Stomach (tissue), 9 donors: Measurements from ENCODE around the gene CRADD. TPM values are rescaled to one million over a fixed set of nuclear protein-coding genes. Genes with fewer than 3 reads are reported as not detected.
A peak's percentile ranks its signal among the peaks of the same experiment; 100 is the strongest.

Source experiments
- DNase-seq, 2 donors: peaks; one replicate each; pipeline versions ENCODE4 v3.0.0 to v3.0.0-alpha.2; 2013 to 2019
- H3K27ac ChIP-seq, 5 donors: fragments of 200-600 bp in 4 of 5; sonication (generic) in 4 of 5; one replicate each; pipeline ENCODE4 v1.5.1; 2013 to 2019; ENCODE audit warnings: mild to moderate bottlenecking in 1 of 5, moderate library complexity in 1 of 5
- H3K27me3 ChIP-seq, 3 donors: fragments of 200-600 bp; sonication (generic); one replicate each; pipeline ENCODE4 v1.5.1; 2017 to 2019; ENCODE audit warnings: mixed run types in 1 of 3
- H3K36me3 ChIP-seq, 4 donors: fragments of 200-600 bp; sonication (generic); 1 replicate in 3 of 4; 2 replicates in 1 of 4; pipeline ENCODE4 v1.5.1; 2016 to 2019
- H3K4me1 ChIP-seq, 4 donors: fragments of 200-600 bp; sonication (generic); one replicate each; pipeline ENCODE4 v1.5.1; 2016 to 2019
- H3K4me3 ChIP-seq, 4 donors: fragments of 200-600 bp; sonication (generic) in 3 of 4; one replicate each; pipeline ENCODE4 v1.5.1; 2016 to 2019; ENCODE audit warnings: mild to moderate bottlenecking in 1 of 4
- H3K9me3 ChIP-seq, 4 donors: fragments of 200-600 bp; sonication (generic); one replicate each; pipeline ENCODE4 v1.5.1; 2016 to 2019
- EP300 ChIP-seq: sonication (generic); formaldehyde crosslinking; IDR thresholded peaks from one replicate; pipeline ENCODE4 v1.6.1; 2017; ENCODE audit warnings: antibody characterized with exemption
- POLR2A ChIP-seq, 4 donors: fragments of 450-650 bp; IDR thresholded peaks; one replicate each; pipeline ENCODE4 v1.6.1; 2016; ENCODE audit warnings: antibody characterized with exemption in 4 of 4, control low read depth in 2 of 4, mild to moderate bottlenecking in 1 of 4, moderate library complexity in 1 of 4
- POLR2AphosphoS5 ChIP-seq, 3 donors: sonication (generic); formaldehyde crosslinking; IDR thresholded peaks; one replicate each; pipeline ENCODE4 v1.6.1; 2016; ENCODE audit warnings: antibody characterized with exemption in 3 of 3
- WGBS, 5 donors: extraction: QIAGEN DNeasy Blood & Tissue Kit in 3 of 5; methylation state at CpG; one replicate each; pipeline versions ENCODE4 v1.1.5 to v1.1.7; 2013 to 2018; 5-methylcytosine and 5-hydroxymethylcytosine counted together
- intact Hi-C: fragments of 100-400 bp; cut with DNase I; formaldehyde crosslinking; loops from one replicate; pipeline ENCODE4 v1.15.1; 2023; ENCODE audit warnings: low total_unique reads
- polyA plus RNA-seq, 3 donors: library from polyadenylated mRNA; stranded (reverse); fragments of 200-250 nt; gene quantifications; one replicate each; pipeline ENCODE4 v1.2.3, GENCODE V29; 2013
- total RNA-seq, 5 donors: library from RNA; depleted of rRNA; stranded (reverse); fragments of >200 nt; gene quantifications; one replicate each; pipeline versions ENCODE4 v1.1.0 to v1.2.3, GENCODE V29; 2014 to 2016
- TF ChIP-seq, protein P1 (sequence below), 7 experiments: fragments of 450-650 bp in 4 of 7; fragments of 200-600 bp in 3 of 7; sonication (generic) in 3 of 7; IDR thresholded peaks; one replicate each; pipeline ENCODE4 v1.5.1; 2016 to 2019; ENCODE audit warnings: antibody characterized with exemption in 7 of 7, control low read depth in 2 of 7, mild to moderate bottlenecking in 1 of 7
- donor health status: healthy with polysubstance abuse.
- donor health status: Bipolar disorder and iron deficiency.
- donor health status: healthy.

CRADD gene
- total and polyA plus RNA-seq, 8 donors, result 2.3 to 30.9 (median 17.1) TPM

GRCh38 chr12:93684716-93685115, 7.5 kb downstream of the CRADD start:
- H3K36me3 ChIP-seq, result peaks cover 0 to 4% (median 0%) of the 10 kb centered on the region in 4 donors
- H3K4me3 ChIP-seq, result no peak overlapping the region
- TF ChIP-seq POLR2AphosphoS5 (IDR thresholded peaks at IDR 0.05), result no peak
- H3K27ac ChIP-seq, result no peak overlapping the region
- no peak for DNase-seq
- no peaks in the 10 kb centered on the region for H3K27me3 ChIP-seq
- H3K9me3 ChIP-seq, result no peaks in the 10 kb centered on the region
- intact Hi-C loops, result no loop called here
- 71 to 87% (median 79%) methylated on average over 4 of the region's 4 CpGs for WGBS, 5 donors
- H3K4me1 ChIP-seq, result peaks cover 2 to 63% (median 14%) of the 10 kb centered on the region in 4 donors

DNA sequence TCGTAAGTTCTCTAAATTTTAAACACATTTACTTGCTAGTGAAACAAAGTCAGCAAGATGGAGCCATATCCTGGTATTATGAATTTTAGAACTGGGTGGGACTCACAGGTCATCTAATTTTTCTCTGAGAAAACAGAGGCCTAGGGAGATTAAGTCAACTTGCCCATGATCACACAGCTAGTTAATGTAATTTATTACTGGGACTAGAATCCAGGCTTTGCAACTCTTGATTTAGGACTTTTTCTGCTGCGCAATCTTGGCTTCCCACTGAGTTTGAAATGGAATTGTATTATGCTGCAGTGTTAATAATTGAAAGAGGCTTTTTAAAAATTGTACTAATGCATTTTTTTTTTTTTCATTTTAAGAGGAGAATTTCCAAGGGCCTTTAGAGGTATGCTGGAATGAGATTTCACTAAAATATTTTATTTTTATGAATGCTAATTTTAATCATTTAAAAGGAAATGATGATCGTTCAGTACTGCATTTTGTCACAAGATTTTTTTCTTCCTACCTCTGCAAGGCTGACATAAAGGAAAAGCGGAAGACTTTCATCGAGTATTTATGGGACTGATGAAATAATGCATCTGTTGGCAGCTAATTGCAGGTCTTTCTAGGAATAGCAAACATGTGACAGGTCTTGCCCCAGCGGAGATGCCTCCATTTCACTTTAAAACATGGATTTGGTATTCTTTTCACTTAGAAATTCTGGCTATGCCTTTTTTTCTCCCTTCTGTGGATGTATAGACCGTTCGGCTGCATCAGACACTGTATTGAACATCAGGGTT, 9.6 kb downstream of the CRADD start:
- 86 to 96% (median 95%) methylated on average over 8 of the region's 8 CpGs for WGBS, 5 donors
- H3K9me3 ChIP-seq, result no peaks in the 10 kb centered on the region
- H3K36me3 ChIP-seq, result peaks cover 0 to 4% (median 0%) of the 10 kb centered on the region in 4 donors
- H3K4me3 ChIP-seq, result no peak overlapping the region
- no peaks in the 10 kb centered on the region for H3K27me3 ChIP-seq
- H3K4me1 ChIP-seq, result peaks cover 0 to 47% (median 13%) of the 10 kb centered on the region in 4 donors
- H3K27ac ChIP-seq, result no peak overlapping the region
- DNase-seq, result no peak
- TF ChIP-seq POLR2AphosphoS5 (IDR thresholded peaks at IDR 0.05), result no peak
- no peak for TF ChIP-seq EP300
- TF ChIP-seq POLR2A (IDR thresholded peaks at IDR 0.05), result no peak
- TF ChIP-seq, protein P1, sequence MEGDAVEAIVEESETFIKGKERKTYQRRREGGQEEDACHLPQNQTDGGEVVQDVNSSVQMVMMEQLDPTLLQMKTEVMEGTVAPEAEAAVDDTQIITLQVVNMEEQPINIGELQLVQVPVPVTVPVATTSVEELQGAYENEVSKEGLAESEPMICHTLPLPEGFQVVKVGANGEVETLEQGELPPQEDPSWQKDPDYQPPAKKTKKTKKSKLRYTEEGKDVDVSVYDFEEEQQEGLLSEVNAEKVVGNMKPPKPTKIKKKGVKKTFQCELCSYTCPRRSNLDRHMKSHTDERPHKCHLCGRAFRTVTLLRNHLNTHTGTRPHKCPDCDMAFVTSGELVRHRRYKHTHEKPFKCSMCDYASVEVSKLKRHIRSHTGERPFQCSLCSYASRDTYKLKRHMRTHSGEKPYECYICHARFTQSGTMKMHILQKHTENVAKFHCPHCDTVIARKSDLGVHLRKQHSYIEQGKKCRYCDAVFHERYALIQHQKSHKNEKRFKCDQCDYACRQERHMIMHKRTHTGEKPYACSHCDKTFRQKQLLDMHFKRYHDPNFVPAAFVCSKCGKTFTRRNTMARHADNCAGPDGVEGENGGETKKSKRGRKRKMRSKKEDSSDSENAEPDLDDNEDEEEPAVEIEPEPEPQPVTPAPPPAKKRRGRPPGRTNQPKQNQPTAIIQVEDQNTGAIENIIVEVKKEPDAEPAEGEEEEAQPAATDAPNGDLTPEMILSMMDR (IDR thresholded peaks at IDR 0.05), result no peak
- intact Hi-C loops, result no loop called here

DNA sequence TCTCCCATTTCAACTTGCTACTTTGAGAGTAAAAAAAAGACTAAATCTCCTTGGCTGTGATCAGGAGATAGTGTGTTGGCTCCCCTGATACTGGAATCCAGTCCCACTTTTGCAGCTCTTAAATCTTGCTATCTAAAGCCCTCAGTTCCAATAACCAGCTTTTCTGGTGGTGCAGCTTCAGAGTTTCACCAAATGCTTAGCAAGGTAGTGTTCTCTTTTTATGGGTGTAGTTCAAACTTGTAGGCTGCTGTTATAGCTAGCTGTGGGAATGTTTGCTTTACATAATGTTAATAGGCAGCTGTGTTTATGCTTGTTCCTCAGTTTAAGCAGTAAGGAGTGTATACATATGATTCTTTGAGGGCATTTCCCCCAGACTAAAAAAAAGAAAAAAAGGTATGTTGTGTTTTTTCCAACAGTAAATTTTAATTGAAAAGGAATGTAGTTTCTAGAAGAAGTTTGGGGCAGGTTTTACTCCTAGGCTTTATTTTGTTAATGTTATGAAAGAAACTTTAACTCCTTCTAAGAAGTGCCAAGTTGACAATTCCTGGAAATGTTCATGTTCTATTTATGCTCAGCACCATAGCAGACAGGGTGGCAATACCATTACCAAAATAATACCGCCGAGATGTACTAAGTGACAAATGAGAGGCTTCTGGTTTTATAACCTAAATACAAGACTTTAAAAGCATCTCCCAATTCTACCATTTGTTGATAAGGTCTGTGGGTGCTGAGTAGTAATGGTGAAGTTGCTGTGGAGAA, 12.1 kb downstream of the CRADD start:
- Histone ChIP-seq H3K9me3 (no peaks in the 10 kb centered on the region), H3K4me3 (no peak overlapping the region), H3K36me3 (peaks cover 0 to 4% (median 0%) of the 10 kb centered on the region in 4 donors), H3K27ac (peak overlapping the region in 1 of 5 donors; percentile 19), H3K4me1 (peaks cover 0 to 34% (median 13%) of the 10 kb centered on the region in 4 donors), H3K27me3 (no peaks in the 10 kb centered on the region)
- TF ChIP-seq, protein P1 (IDR thresholded peaks at IDR 0.05), result no peak
- intact Hi-C loops, result no loop called here
- WGBS, 5 donors, result 66 to 84% (median 76%) methylated on average over 2 of the region's 2 CpGs
- peak in 1 of 2 donors; percentile 69 for DNase-seq

DNA sequence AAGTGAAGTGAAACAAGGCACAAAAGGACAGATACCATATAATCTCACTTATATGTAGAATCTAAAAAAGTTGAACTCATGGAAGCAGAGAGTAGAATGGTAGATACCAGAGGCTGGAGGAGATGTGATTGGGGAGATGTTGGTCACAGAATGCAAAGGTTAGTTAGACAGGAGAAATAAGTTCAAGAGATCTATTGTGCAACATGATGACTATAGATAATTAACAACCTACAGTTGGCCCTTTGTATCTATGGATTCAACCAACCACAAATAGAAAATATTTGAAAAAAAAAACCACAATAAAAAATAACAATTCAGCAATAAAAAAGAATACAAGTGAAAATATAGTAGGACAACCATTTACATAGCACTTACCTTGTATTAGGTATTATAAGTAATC, 19.3 kb downstream of the CRADD start:
- Histone ChIP-seq H3K36me3 (no peaks in the 10 kb centered on the region), H3K27me3 (no peaks in the 10 kb centered on the region), H3K27ac (no peak overlapping the region), H3K4me1 (peaks cover 5 to 24% (median 18%) of the 10 kb centered on the region in 4 donors), H3K9me3 (no peaks in the 10 kb centered on the region), H3K4me3 (no peak overlapping the region)
- intact Hi-C loops, result no loop called here
- DNase-seq, result no peak
- TF ChIP-seq, protein P1 (IDR thresholded peaks at IDR 0.05), result no peak
- TF ChIP-seq POLR2AphosphoS5 (IDR thresholded peaks at IDR 0.05), result no peak
